Keratinocyte (primary cell): ENCODE results near the gene RANBP3L. TPM values are rescaled to one million over a fixed set of nuclear protein-coding genes. Genes with fewer than 3 reads are reported as not detected.

Experiments used
- DNase-seq: peaks from one replicate; pipeline ENCODE4 v3.0.0-alpha.2; 2011; ENCODE audit warnings: low read depth, missing footprints, low spot score
- FAIRE-seq: peaks from 2 replicates; lab custom pipeline; 2011; peaks lifted over from hg19 to GRCh38; lab: Jason Lieb, UNC
- H2AFZ ChIP-seq: 2 replicates; pipeline ENCODE4 v1.6.0; 2012; ENCODE audit warnings: low read length, control low read depth, inconsistent platforms; ENCODE audit not compliant: control insufficient read depth
- H3K27ac ChIP-seq: 2 replicates; pipeline ENCODE4 v1.5.1; 2011; ENCODE audit warnings: low read length; ENCODE audit not compliant: control insufficient read depth, insufficient read depth
- H3K27me3 ChIP-seq: 3 replicates; pipeline ENCODE4 v1.6.0; 2011; ENCODE audit warnings: low read length; ENCODE audit not compliant: control insufficient read depth, insufficient read depth; ENCODE audit errors: extremely low read depth
- H3K36me3 ChIP-seq, 2 experiments: 2 replicates in 1 of 2; 3 replicates in 1 of 2; pipeline ENCODE4 v1.5.1; 2011; ENCODE audit warnings: low read length in 2 of 2, mild to moderate bottlenecking in 1 of 2; ENCODE audit not compliant: control insufficient read depth in 2 of 2, insufficient read depth in 2 of 2; ENCODE audit errors: extremely low read depth in 1 of 2
- H3K4me1 ChIP-seq: 3 replicates; pipeline ENCODE4 v1.5.1; 2011; ENCODE audit warnings: low read length; ENCODE audit not compliant: control insufficient read depth, insufficient read depth; ENCODE audit errors: extremely low read depth
- H3K4me2 ChIP-seq: 3 replicates; pipeline ENCODE4 v1.6.0; 2011; ENCODE audit warnings: low read depth, low read length; ENCODE audit not compliant: control insufficient read depth, insufficient read depth; ENCODE audit errors: extremely low read depth
- H3K4me3 ChIP-seq, 3 experiments: fragments of 200-600 bp in 1 of 3; sonication (generic) in 1 of 3; 2 replicates in 2 of 3; 3 replicates in 1 of 3; pipeline ENCODE4 v1.5.1; 2011 to 2016; ENCODE audit warnings: low read length in 3 of 3, mild to moderate bottlenecking in 3 of 3, control low read depth in 2 of 3, inconsistent platforms in 1 of 3, low read depth in 1 of 3, mixed read lengths in 1 of 3, mixed run types in 1 of 3, moderate library complexity in 1 of 3; ENCODE audit not compliant: control insufficient read depth in 2 of 3, insufficient read depth in 2 of 3; ENCODE audit errors: extremely low read depth in 1 of 3
- H3K79me2 ChIP-seq: 2 replicates; pipeline ENCODE4 v1.6.0; 2012; ENCODE audit warnings: low read length; ENCODE audit not compliant: control insufficient read depth, insufficient read depth
- H3K9ac ChIP-seq: 3 replicates; pipeline ENCODE4 v1.6.0; 2011; ENCODE audit warnings: low read length; ENCODE audit not compliant: control insufficient read depth, insufficient read depth; ENCODE audit errors: extremely low read depth
- H3K9me1 ChIP-seq: 3 replicates; pipeline ENCODE4 v1.6.0; 2011; ENCODE audit warnings: low read length; ENCODE audit not compliant: control insufficient read depth, insufficient read depth; ENCODE audit errors: extremely low read depth
- H3K9me3 ChIP-seq: 2 replicates; pipeline ENCODE4 v1.5.1; 2012; ENCODE audit warnings: low read depth, low read length; ENCODE audit not compliant: control insufficient read depth
- H4K20me1 ChIP-seq: 3 replicates; pipeline ENCODE4 v1.6.0; 2011; ENCODE audit warnings: low read length; ENCODE audit not compliant: control insufficient read depth, insufficient read depth; ENCODE audit errors: extremely low read depth
- CTCF ChIP-seq, 3 experiments: IDR thresholded peaks in 1 of 3; conservative IDR thresholded peaks in 1 of 3; optimal IDR thresholded peaks in 1 of 3; 2 replicates in 2 of 3; 3 replicates in 1 of 3; pipeline versions ENCODE3 to v1.5.1; 2011; ENCODE audit warnings: low read length in 3 of 3, mild to moderate bottlenecking in 3 of 3, moderate library complexity in 2 of 3, control low read depth in 1 of 3, inconsistent platforms in 1 of 3; ENCODE audit not compliant: insufficient read depth in 2 of 3; ENCODE audit errors: extremely low read depth in 1 of 3
- EZH2 ChIP-seq: IDR thresholded peaks from one replicate; pipeline ENCODE4 v1.6.1; 2012; ENCODE audit warnings: inconsistent platforms, mild to moderate bottlenecking, low read length, moderate library complexity
- dilution Hi-C: fragments of 300-500 bp; cut with MboI; formaldehyde crosslinking; loops from one replicate; pipeline ENCODE4 v1.7.0; 2020; ENCODE audit warnings: low sequenced_read_pairs; ENCODE audit not compliant: extremely low pct_ligation_motif_present
- polyA plus RNA-seq, 5 experiments: library from polyadenylated mRNA; depleted of rRNA in 3 of 5; stranded (reverse) in 3 of 5; stranded (forward) in 1 of 5; unstranded in 1 of 5; fragments of >200 nt; gene quantifications; 1 replicate in 1 of 5; 2 replicates in 3 of 5; 3 replicates in 1 of 5; pipeline versions ENCODE4 v1.2.1 to v1.2.3, GENCODE V29; 2011 to 2012; ENCODE audit warnings: missing spikeins in 2 of 5, low read depth in 1 of 5, low replicate concordance in 1 of 5

The RANBP3L gene
- polyA plus RNA-seq, 1 donor (not counting 4 experiments of a cell fraction or from before 2014, with no cell fraction given) = not detected

- Histone ChIP-seq H3K9ac (no peak overlapping the region), H3K4me2 (no peak overlapping the region), H2AFZ (no peak overlapping the region), H4K20me1 (no peaks in the 10 kb centered on the region), H3K9me1 (no peaks in the 10 kb centered on the region), H3K4me1 (peaks cover 2% of the 10 kb centered on the region), H3K27me3 (no peaks in the 10 kb centered on the region), H3K4me3 (no peak overlapping the region), H3K79me2 (no peaks in the 10 kb centered on the region), H3K9me3 (no peaks in the 10 kb centered on the region), H3K36me3 (no peaks in the 10 kb centered on the region), H3K27ac (no peak overlapping the region)
- no peak for TF ChIP-seq EZH2
- TF ChIP-seq CTCF (optimal IDR thresholded peaks at IDR 0.05 in 1 of 3, IDR thresholded peaks at IDR 0.05 in 1 of 3, conservative IDR thresholded peaks at IDR 0.05 in 1 of 3; ENCODE audit: extremely low read depth in 1 of 3, insufficient read depth in 2 of 3, low read length in 3 of 3) = no peak
- no peak for DNase-seq
- no peak for FAIRE-seq
- dilution Hi-C loops = no loop called here
Measured at GRCh38 chr5:36300927-36301540, 668 bp downstream of the RANBP3L start.

DNA sequence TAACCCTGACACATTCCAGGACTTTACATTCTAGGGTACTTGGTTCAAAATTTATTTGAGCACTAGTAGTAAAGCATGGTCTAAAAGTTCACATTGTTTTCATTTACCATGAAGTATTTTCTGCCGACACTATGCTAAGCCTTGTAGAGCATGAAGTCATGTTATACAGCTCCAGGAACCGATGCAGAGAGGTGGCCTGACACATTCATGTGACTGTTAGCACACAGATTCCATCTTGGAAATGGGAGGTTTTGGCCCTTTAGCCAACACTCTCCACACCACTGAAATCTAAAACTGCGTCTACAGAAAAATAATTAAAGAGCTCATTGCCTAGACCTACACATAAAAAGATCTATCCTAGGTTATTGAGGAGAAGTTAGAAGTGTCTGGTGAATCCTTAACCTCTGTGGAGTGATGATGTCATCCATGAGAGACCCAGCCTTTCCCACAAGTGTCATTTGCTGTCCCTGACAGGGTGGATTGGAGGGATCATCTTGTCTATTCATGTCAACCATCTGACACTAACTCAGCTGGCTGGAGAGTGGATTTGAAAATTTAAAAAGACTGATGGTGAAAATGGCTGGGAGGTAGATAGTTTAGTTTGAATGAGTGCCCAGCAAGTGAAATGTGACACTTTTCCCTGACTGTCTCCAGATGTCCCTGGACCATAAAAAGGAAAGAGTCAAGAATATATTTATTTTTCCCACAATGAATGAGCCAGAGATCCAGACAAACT lies 1.3 kb downstream of the RANBP3L start:
- Histone ChIP-seq H2AFZ (no peak overlapping the region), H3K4me3 (no peak overlapping the region), H3K9me1 (no peaks in the 10 kb centered on the region), H3K9me3 (no peaks in the 10 kb centered on the region), H3K27me3 (no peaks in the 10 kb centered on the region), H3K4me1 (peaks cover 2% of the 10 kb centered on the region), H3K36me3 (no peaks in the 10 kb centered on the region), H3K9ac (no peak overlapping the region), H3K4me2 (no peak overlapping the region), H3K79me2 (no peaks in the 10 kb centered on the region), H3K27ac (no peak overlapping the region), H4K20me1 (no peaks in the 10 kb centered on the region)
- dilution Hi-C loops = no loop called here
- TF ChIP-seq EZH2 (no peak), CTCF (optimal IDR thresholded peaks at IDR 0.05 in 1 of 3, IDR thresholded peaks at IDR 0.05 in 1 of 3, conservative IDR thresholded peaks at IDR 0.05 in 1 of 3; ENCODE audit: extremely low read depth in 1 of 3, insufficient read depth in 2 of 3, low read length in 3 of 3) (no peak)
- DNase-seq (no peak), FAIRE-seq (no peak)
